ENCODE results near the gene IFT81.
"Not testable (repeated sequence)": the region's sequence is repeated elsewhere in the genome, so short reads cannot be mapped to it uniquely, and the experiment has no call there.

The IFT81 gene

DNA sequence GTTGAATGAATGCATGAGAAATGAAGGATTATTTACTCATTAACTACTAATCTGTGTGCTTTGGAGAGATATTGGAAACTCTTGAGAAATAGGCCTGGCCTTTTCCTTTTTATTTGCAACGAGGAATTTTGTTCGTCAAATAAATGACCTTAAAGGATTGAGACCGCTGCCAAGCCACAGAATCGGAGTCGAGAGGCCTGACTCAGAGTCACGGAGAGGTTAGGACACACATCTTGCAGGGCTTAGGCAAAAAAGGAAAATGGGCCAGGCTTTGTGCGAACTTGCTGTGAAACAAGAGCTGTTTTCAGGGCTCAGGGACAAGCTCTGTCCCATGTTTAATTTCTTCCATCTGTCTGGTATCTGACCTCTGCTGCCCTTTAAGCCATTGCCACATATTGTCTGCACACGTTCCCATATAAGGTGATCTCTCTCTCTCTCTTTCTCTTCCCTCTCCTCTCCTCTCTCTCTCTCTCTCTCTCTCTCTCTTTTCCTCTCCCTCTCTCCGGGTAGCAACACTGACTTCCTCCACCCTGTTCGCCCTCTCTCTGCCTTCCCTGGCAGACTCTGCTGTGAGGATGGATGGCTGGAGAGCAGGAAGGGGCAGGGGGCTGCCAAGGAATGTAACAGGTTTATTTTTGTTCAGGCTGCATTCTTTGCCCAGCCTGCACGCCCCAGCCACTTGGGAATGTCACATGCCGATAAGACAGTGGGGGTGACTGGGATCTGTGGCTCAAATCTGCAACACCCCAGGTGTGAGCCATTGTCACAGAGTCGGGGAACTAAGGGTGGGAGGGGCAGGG, 14.9 kb upstream of the IFT81 start:
- DNase-seq: no peak

DNA sequence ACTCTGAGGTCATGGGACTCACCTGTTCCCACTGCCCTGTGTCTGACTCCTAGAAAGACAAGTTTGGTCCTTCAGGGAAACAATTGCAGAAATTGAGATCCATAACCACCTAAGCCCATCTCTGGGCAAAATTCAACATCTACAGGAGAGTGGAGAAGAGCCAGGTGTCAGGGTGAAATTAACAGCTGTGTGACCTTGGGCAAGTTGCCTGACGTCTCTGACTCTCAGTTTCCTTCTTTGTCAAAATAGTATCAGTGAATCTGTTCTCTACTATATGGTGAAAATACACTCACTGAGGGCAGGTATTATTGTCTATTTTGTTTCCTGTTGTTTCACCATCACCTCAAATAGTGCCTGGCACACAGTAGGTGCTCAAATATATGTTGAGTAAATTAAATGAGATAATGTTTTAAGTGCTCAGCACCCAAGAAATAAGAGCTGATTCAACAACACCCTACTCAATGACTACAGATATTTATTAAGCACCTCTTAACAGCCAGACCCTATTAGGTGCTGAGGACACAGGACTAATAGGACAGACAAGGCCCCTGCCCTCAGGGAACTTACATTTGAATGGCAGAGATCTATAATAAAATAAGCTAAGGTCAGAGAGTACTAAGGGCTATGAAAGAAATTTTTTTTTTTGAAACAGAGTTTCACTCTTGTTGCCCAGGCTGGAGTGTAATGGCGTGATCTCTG, 14.2 kb upstream of the IFT81 start:
- no peak for DNase-seq

DNA sequence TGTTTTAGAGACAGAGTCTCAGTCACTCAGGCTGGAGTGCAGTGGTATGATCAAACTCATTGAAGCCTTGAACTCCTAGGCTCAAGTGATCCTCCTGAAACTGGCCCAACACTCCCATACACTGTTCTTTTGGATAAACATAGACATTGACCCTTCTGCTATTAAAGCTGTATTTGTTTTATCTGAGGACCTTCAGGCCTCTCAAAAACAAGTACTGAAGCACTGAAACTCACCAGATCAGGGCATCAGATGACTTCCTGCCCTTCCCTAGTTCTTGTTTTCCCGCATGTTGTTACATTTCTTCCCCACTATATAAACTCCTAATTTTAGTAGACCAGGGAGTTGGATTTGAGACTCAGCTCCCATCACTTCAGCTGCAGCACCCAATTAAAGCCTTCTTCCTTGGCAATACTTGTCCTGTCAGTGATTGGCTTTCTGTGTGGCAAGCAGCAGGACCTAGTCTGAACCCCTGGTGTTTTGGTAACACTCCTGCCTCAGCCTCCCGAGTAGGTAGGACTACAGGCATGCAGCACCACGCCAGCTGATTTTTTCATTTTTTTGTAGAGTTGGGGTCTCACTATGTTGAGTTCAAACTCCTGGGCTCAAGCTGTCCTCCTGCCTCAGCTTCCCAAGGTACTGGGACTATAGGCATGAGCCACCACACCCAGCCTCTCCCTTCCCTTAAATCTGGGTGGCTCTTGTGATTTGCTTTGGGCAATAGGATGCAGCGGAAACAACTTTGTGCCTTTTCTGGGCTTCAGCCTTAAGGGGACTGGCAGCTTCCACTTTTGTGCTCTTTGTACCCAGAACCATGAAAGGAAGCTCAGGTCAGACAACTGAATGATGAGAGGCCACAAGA, 12.5 kb upstream of the IFT81 start:
- no peak for DNase-seq

DNA sequence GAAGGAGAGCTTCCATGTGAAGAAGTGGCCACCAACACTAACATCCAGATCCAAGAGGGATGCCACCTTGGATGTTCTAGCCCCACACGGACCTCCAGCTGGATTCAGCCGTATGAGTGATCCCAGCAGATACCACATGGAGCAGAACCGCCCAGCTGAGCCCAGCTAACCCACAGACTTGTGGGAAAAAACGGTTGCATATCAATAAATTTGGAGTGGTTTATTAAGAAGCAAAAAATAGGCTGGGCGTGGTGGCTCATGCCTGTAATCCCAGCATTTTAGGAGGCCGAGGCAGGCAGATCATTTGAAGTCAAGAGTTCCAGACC, 11.9 kb upstream of the IFT81 start:
- no peak for DNase-seq

DNA sequence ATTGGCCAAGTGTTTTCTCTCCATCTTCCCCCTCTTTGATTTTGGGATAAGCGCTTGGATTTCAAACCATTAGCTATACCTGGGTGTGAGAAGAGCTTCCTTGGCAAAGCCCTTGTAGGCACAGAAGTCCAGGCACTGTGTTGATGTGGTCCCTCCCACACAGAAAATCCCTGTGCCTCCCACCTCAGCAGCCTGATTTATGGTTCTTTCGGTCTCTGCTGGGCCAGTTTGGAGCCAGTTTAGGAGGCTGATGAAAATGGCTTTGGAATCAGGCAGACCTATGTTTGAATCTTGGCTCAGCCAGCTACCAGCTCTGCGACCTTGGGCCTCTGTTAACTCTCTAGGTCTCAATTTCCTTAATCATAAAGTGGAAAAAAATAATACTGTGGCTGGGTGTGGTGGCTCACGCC, 9.6 kb upstream of the IFT81 start:
- DNase-seq: no peak

DNA sequence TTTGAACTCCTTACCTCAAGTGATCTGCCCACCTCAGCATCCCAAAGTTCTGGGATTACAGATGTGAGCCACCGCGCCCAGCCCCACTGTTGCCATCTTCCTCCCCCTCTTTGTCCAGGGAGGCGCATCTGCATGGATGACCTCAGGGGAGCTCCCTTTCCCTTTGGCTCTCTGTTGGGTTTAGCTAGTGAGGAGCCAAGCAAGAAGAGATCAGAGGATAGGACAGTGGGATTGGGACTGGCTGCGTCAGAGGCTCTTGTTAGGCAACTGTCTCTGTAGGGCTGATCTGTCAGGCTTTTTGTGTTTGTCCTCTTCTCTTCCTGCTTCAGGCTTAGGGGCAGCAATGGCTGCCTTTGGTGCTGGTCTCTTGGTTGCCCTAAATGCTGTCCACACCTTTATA, 8.5 kb upstream of the IFT81 start:
- DNase-seq: no peak

DNA sequence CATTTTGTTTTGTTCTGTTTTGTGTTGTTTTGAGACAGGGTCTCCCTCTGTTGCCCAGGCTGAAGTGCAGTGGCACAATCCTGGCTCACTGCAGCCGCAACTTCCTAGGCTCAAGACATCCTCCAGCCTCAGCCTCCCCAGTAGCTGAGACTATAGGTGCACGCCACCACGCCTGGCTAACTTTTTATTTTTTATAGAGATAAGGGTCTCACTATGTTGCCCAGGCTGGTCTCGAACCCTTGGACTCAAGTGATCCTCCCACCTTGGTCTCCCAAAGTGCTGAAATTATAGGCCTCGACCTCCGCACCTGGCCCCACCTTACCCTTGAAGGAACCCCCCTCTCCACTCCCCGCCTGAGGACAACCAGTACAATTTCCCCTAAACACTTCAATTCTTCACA, 7.5 kb upstream of the IFT81 start:
- DNase-seq: no peak

DNA sequence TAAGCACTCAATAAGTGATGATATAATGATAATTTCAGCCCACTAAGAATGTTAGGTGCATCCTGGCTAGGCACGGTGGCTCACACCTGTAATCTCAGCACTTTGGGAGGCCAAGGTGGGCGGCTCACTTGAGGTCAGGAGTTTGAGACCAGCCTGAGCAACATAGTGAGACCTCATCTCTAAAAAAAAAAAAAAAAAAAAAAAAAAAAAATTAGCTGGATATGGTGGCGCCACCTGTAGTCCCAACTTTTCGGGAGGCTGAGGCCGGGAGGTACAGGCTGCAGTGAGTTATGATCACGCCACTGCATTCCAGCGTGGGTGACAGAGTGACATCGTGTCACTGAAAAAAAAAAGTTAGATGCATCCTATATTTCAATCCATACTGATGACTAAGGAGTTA, 6.9 kb upstream of the IFT81 start:
- not testable (repeated sequence) for DNase-seq

DNA sequence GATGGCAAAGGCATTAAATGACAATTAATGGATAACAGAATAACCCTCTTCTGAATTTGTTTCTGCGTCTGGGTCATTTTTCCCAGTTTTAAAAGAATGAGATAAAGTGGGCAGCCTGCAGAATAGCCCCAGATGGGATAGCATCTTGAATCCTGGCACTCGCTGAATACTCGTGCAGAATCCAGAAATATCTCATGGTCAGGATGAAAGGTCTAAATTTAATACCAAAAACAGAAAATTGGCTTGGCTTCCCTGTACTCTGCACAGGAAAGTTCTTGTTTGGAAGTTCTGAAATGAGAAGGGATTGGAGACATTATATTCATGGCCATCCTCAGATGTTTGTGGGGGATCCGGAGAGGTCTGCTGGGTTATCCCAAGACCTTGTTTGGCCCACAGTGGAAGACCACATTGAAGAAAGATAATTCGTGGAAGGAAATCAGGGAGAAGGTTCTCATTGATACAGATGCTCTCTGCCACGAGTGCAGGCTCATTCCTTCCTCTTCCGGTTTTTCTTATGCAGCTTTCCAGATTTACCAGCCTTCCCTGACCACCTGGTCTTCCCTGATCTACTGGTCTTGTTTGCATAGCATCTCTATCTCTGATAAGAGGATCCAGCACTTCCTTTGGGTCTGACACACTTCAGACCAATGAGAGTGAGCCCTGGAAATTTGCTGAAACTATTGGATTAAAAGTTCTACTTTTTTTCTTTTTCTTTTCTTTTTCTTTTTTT, 6.0 kb upstream of the IFT81 start:
- no peak for DNase-seq

DNA sequence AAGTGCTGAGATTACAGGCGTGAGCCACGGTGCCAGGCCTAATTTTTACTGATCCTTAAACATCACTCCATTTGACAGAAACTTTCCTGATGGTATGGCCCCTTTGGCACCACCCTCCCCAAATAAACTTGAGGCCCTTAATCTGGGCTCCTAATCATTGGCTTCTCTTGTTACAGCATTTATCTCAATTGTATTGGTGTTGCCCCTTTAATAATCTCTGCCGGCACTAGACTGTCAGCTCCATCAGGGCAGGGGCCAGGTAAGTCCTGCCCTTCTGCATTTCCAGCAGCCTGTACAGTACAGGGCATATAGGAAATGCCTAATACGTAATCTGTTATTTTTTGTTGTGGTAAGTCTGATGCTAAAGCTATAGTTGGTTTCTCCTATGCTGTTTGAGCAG, 1.2 kb upstream of the IFT81 start:
- DNase-seq: no peak

DNA sequence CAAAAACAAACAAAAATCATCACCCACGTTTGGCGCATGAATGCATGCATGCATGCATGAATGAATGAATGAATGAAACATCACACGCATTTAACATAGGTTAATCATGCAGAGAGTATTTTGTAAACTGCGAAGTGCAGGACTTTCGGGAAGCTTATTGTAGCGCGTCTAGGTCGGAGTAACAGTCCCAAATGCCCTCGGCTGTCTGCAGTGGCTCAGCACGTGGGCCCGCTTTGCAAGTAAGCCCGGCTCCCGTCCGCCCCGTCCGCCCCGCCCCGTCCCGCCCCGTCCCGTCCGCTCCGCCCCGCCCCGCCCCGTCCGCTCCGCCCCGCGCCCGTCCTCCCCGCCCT, 263 bp upstream of the IFT81 start:
- DNase-seq: no peak

DNA sequence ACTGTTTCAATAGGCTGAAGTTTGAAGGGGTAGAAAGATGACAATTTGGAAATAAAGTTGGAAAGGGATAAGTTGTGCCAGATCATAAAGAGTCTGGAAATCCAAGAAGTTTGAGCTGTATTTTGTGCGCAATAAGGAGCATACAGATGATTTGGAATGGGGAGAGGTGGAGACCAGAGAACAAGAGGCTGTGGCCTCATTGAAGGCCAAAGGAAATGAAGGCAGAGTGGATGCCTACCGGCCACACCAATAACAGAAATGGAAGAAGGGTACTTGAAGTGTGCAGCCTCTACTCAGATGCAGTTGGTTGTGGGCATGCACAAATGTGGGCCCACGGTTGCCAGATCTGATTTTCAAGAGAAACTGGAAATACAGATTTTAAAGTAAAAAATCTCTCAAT, 2.4 kb downstream of the IFT81 start:
- no peak for DNase-seq

DNA sequence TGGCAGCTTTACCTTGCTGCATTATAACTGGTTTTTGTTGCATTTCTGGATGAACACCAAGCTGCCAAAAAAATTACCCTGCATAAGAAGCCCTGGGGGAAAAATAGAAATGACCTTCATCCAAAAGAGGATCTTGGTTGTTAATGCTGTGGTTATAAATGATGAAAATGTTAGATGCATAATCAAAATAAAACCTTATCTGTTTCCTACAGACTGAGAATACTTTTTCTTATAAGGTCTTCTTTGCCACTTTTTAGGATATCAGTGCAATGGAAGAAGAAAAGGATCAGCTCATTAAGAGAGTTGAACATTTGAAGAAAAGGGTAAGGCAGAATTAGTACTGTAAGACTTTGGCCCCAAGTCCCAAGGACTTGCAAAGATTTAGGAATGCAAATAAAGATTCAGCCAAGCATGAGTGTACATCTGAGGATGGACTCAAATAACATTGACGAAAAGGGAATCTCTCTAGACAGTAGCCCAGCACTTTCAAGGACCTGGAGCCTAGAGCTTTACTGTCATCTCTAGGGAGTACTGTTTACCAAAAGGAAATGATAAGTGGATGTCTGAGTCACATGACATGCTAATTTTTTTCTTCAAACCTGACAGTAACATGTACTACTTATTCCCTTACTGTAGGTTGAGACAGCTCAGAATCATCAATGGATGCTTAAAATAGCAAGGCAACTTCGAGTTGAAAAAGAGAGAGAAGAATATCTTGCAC, 10.7 kb downstream of the IFT81 start:
- no peak for DNase-seq

DNA sequence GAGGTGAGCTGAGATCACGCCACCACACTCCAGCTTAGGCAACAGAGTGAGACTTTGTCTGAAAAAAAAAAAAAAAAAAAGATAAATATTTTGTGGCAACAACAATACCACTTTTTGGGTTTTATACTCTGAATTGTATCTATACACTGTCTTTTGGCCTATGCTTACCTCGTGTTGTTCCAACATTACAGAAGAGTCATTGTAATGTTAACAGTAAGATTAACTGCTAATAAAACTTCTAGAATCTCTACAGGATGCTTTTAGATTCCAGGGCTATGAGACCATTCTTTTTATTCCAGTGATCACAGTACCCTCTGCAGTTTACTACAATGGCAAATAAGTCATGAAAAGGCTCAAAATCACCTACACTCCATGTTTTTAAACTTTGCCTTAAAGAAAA, 11.6 kb downstream of the IFT81 start:
- DNase-seq: no peak

DNA sequence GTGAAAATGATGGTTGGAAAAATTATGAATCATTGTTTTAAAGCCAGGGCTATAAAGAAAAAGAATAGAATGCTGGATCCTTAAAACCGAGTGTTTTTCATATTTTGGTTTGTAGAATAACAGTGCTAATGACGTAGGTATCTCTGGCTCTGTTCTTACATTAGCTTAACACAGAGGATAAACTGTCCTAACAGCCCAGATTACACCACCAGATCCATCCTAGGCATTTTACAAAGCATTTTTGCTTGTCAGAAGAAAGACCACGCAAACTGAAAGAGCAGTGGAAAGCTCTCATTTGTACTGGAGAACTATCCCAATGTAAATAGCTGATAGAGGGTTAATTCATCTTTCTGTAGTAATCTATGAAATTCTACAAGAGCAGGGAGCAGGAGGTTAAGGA, 13.6 kb downstream of the IFT81 start:
- DNase-seq: no peak

DNA sequence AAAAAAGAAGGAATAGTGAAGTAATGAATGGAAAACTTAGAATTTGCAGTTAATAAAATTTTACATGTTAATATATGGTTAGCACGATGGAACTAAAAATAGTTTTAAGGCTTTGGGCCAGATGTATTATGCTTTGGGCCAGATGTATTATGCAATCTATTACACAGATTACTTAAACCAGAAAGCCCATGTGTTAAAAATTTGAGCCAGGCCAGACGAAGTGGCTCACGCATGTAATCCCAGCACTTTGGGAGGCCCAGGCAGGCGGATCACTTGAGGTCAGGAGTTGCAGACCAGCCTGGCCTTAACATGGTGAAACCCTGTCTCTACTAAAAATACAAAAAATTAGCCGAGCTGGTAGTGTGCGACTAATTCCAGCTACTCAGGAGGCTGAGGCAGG, 17.2 kb downstream of the IFT81 start:
- DNase-seq: no peak

DNA sequence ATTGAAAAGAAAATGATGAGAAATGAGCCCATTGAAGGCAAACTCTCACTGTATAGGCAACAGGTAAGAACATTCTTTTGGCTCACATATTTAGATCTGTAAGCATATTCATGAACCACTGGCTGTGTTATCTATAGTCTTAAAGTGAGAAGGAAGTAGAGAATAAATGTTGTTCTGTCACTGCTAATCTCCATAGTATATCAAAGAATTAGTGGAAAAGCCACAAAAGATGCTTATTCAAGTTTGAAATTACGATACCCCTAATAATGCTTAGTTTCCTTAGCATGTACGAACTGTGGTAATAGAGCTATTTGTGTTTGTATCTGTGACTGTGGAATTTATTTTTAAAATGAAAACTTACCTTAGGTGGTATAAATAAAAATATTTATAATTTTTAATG, 22.8 kb downstream of the IFT81 start:
- no peak for DNase-seq

DNA sequence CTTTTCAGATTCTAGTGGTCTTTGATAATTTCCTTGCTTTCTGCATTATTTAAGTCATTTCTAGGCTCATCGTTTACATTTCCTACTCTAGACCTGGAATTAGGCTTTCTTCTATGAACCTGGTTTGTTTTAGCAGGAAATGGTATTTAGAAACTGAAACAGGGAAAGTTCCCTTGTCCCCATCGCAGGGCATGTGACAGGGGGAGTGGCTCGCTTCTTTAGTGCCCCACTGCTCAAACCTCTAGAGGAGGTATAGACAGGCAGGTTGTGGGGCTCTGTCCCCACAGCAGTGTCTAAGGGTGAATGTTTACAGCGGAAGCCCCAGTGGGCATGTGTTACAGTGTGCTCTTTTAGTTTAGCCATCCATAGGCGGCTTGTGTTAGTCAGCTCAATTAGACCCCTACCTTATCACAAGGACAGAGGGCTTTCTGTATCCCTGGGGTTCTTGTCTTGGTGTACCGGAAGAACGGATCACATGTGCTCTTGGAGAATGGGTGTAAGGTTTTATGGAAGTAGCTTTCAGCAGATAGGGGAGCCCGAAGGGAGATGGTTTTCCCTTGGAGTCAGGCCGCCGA, 25.0 kb downstream of the IFT81 start:
- no peak for DNase-seq

DNA sequence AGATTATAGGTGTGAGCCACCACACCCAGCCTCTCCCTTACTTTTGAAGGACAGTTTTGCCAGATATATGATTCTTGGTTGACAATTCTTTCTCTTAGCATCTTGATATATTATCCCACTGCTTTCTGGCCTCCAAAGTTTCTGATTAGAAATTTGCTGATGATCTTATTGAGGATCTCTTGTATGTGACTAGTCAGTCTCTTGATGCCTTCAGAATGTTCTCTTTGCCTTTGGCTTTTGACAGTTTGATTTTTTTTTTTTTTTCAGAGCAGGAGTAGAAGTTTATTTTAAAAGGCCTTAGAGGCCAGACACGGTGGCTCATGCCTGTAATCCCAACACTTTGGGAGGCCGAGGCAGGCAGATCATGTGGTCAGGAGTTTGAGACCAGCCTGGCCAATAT, 32.6 kb downstream of the IFT81 start:
- DNase-seq: no peak

DNA sequence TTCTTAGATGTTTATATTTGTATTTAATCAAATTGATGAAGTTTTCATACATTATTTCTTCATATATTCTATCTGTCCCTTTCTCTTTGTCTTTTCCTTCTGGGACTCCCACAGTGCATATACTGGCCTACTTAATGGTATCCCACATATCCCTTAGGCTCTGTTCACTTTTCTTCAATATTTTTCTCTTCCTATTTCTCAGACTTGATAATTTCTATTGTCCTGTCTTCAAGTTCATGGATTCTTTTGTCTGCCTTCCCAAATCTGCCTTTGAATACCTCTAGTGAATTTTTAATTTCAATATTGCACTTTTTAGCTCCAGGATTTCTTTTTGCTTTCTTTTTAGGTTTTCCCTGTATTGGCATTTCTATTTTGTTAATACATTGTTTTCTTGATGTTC, 33.4 kb downstream of the IFT81 start:
- no peak for DNase-seq

DNA sequence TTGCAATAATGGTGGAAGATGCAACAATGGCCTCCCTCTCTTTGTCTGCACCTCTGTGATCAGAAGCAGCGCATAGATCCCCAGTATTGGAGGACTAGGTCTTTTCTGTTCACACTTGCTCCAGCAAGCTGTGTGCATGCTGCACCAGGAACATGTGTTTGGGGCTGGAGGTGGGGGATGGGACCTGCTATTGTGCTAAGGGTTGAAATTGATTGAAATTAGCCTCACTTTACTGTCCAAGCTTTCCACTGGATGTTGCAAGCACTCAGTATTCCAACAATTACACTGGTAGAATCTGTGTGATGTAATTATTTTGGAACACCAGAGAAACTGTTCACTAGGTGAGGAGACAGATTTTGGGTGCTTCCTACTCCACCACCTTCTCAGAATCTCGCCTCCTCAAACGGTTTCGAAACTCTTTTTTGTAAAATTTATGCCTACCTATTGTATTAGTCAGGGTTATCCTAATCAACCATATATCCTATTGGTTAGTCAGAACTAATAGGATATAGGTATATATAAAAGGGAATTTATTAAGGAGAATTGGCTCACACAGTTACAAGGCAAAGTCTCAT, 35.6 kb downstream of the IFT81 start:
- no peak for DNase-seq

All from midbrain (tissue), 1 donor.